ENCODE measurements around the gene SLC8A3. TPM values are rescaled to one million over a fixed set of nuclear protein-coding genes. Genes with fewer than 3 reads are reported as not detected.

The SLC8A3 gene
- total and polyA plus RNA-seq, 2 donors from 2014 or later = 0.98 TPM; not detected in 1

DNA sequence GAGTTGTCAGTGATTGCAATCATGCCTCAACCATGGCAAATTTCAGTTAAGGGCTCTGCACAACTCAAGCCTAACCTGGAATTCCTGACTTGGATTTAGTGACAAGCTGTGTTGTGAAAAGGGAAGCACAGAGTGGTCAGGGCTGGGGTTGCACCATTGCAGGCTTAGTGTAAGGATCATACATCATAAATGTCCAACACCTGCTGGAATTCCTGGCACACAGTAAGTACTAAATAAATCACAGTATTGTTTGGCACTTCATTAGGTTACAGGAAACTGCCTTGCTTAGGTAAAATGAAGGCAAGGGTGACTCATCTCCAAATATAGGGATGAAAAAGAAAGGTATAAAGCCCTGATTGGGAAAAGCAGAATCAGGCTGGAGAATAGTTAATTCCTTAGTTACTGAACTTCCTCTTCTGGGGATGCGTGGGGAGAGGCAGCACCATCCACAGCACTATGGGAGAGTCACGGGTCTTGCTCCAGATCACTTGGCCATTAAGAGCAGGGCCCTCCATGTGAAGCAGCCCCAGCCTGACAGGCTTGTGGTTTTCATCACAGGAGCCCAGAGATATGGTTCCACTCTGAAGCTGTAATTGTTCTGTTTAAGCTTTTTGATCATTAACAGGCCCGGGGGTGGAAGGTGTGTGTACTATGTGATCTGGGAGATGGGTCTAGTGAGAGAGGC is 39.7 kb downstream of the SLC8A3 start:
- Histone ChIP-seq H3K36me3 (ENCODE audit: control insufficient read depth in 2 of 3, insufficient read depth in 3 of 3, low read length in 3 of 3) (no peaks in the 10 kb centered on the region), H3K4me3 (ENCODE audit: low read length in 3 of 3) (no peak overlapping the region), H3K27me3 (ENCODE audit: control insufficient read depth, insufficient read depth, low read length) (no peaks in the 10 kb centered on the region), H3K9me3 (ENCODE audit: control insufficient read depth in 2 of 3, insufficient read depth in 1 of 3, low read length in 3 of 3) (no peaks in the 10 kb centered on the region), H3K9ac (ENCODE audit: low read length in 3 of 3) (no peak overlapping the region), H3K4me1 (ENCODE audit: control insufficient read depth in 2 of 3, insufficient read depth in 2 of 3, low read depth in 1 of 3, low read length in 3 of 3) (no peaks in the 10 kb centered on the region), H3K27ac (ENCODE audit: low read depth in 2 of 2, low read length in 2 of 2) (no peak overlapping the region)
- FAIRE-seq = no peak
- DNase-seq = no peak
- intact Hi-C loops (cut with DNase I) = no loop called here
- TF ChIP-seq, protein P1, sequence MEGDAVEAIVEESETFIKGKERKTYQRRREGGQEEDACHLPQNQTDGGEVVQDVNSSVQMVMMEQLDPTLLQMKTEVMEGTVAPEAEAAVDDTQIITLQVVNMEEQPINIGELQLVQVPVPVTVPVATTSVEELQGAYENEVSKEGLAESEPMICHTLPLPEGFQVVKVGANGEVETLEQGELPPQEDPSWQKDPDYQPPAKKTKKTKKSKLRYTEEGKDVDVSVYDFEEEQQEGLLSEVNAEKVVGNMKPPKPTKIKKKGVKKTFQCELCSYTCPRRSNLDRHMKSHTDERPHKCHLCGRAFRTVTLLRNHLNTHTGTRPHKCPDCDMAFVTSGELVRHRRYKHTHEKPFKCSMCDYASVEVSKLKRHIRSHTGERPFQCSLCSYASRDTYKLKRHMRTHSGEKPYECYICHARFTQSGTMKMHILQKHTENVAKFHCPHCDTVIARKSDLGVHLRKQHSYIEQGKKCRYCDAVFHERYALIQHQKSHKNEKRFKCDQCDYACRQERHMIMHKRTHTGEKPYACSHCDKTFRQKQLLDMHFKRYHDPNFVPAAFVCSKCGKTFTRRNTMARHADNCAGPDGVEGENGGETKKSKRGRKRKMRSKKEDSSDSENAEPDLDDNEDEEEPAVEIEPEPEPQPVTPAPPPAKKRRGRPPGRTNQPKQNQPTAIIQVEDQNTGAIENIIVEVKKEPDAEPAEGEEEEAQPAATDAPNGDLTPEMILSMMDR (IDR thresholded peaks at IDR 0.05; ENCODE audit: borderline replicate concordance, extremely low read depth, insufficient read depth) = no peak

DNA sequence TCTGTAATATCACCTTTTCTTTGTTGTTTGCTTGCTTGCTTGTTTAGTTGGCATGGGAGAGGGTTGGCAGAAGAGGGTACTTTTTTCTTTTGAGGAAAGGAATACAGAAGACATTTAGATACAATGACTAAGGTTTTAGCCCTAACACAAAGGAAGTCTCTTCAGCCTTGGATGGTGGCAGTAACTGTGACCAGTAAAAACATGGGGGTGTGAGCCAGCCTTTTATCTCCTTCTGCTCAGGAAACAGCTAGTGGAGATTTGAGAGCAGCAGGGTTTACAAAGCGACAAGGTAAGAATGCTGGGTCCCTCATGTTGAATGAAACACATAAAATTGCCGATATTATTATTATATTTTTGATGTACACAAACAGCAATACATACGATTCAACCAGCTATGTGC is 40.4 kb downstream of the SLC8A3 start:
- intact Hi-C loops (cut with DNase I) = no loop called here
- TF ChIP-seq, protein P1 (IDR thresholded peaks at IDR 0.05; ENCODE audit: borderline replicate concordance, extremely low read depth, insufficient read depth) = no peak
- no peaks in the 10 kb centered on the region for H3K9me3 ChIP-seq (ENCODE audit: control insufficient read depth in 2 of 3, insufficient read depth in 1 of 3, low read length in 3 of 3)
- no peaks in the 10 kb centered on the region for H3K4me1 ChIP-seq (ENCODE audit: control insufficient read depth in 2 of 3, insufficient read depth in 2 of 3, low read depth in 1 of 3, low read length in 3 of 3)
- H3K4me3 ChIP-seq (ENCODE audit: low read length in 3 of 3) = no peak overlapping the region
- DNase-seq (no peak), FAIRE-seq (no peak)
- H3K27ac ChIP-seq (ENCODE audit: low read depth in 2 of 2, low read length in 2 of 2) = no peak overlapping the region
- H3K36me3 ChIP-seq (ENCODE audit: control insufficient read depth in 2 of 3, insufficient read depth in 3 of 3, low read length in 3 of 3) = no peaks in the 10 kb centered on the region
- no peaks in the 10 kb centered on the region for H3K27me3 ChIP-seq (ENCODE audit: control insufficient read depth, insufficient read depth, low read length)
- no peak overlapping the region for H3K9ac ChIP-seq (ENCODE audit: low read length in 3 of 3)

GRCh38 chr14:70144046-70144445 is 44.7 kb downstream of the SLC8A3 start:
- intact Hi-C loops (cut with DNase I) = no loop called here
- Histone ChIP-seq H3K9me3 (ENCODE audit: control insufficient read depth in 2 of 3, insufficient read depth in 1 of 3, low read length in 3 of 3) (no peaks in the 10 kb centered on the region), H3K27me3 (ENCODE audit: control insufficient read depth, insufficient read depth, low read length) (no peaks in the 10 kb centered on the region), H3K9ac (ENCODE audit: low read length in 3 of 3) (no peak overlapping the region), H3K36me3 (ENCODE audit: control insufficient read depth in 2 of 3, insufficient read depth in 3 of 3, low read length in 3 of 3) (no peaks in the 10 kb centered on the region), H3K27ac (ENCODE audit: low read depth in 2 of 2, low read length in 2 of 2) (no peak overlapping the region), H3K4me1 (ENCODE audit: control insufficient read depth in 2 of 3, insufficient read depth in 2 of 3, low read depth in 1 of 3, low read length in 3 of 3) (no peaks in the 10 kb centered on the region), H3K4me3 (ENCODE audit: low read length in 3 of 3) (no peak overlapping the region)
- TF ChIP-seq, protein P1 (IDR thresholded peaks at IDR 0.05; ENCODE audit: borderline replicate concordance, extremely low read depth, insufficient read depth) = no peak
- DNase-seq (no peak), FAIRE-seq (no peak)

DNA sequence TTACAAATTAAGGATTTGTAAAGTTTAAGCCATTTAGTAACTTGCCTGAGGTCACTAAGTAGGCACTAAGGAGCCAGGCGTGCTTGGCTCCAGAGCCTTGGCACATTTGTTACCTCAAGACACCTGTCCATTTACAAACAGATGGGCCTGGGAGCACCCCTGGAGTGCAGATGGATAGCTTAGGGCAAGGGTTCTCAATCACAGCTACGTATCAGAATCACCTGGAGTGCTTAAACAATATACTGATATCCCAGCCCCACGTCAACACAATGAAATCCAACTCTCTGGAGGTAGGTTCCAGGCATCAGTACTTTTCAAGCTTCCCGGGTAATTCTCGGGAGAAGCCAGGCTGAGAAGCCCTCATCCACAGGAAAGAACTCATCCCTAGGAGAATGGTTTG is 45.4 kb downstream of the SLC8A3 start:
- H3K9me3 ChIP-seq (ENCODE audit: control insufficient read depth in 2 of 3, insufficient read depth in 1 of 3, low read length in 3 of 3) = no peaks in the 10 kb centered on the region
- H3K27ac ChIP-seq (ENCODE audit: low read depth in 2 of 2, low read length in 2 of 2) = no peak overlapping the region
- TF ChIP-seq, protein P1 (IDR thresholded peaks at IDR 0.05; ENCODE audit: borderline replicate concordance, extremely low read depth, insufficient read depth) = no peak
- intact Hi-C loops (cut with DNase I) = no loop called here
- no peaks in the 10 kb centered on the region for H3K36me3 ChIP-seq (ENCODE audit: control insufficient read depth in 2 of 3, insufficient read depth in 3 of 3, low read length in 3 of 3)
- H3K9ac ChIP-seq (ENCODE audit: low read length in 3 of 3) = no peak overlapping the region
- H3K4me3 ChIP-seq (ENCODE audit: low read length in 3 of 3) = no peak overlapping the region
- no peak for DNase-seq
- no peaks in the 10 kb centered on the region for H3K27me3 ChIP-seq (ENCODE audit: control insufficient read depth, insufficient read depth, low read length)
- no peak for FAIRE-seq
- no peaks in the 10 kb centered on the region for H3K4me1 ChIP-seq (ENCODE audit: control insufficient read depth in 2 of 3, insufficient read depth in 2 of 3, low read depth in 1 of 3, low read length in 3 of 3)

Data from kidney (tissue), 14 donors.